ENCODE measurements around the gene BARX2.

GRCh38 chr11:129388824-129389223, 13.2 kb downstream of the BARX2 start:
- TF ChIP-seq TAF1 (IDR thresholded peaks at IDR 0.05; ENCODE audit: low read depth, low read length): no peak
- no peak for TF ChIP-seq POLR2A (IDR thresholded peaks at IDR 0.05; ENCODE audit: low read depth, low read length)

All from GM12891 (cell line).